ENCODE results near the gene ZNF331.

DNA sequence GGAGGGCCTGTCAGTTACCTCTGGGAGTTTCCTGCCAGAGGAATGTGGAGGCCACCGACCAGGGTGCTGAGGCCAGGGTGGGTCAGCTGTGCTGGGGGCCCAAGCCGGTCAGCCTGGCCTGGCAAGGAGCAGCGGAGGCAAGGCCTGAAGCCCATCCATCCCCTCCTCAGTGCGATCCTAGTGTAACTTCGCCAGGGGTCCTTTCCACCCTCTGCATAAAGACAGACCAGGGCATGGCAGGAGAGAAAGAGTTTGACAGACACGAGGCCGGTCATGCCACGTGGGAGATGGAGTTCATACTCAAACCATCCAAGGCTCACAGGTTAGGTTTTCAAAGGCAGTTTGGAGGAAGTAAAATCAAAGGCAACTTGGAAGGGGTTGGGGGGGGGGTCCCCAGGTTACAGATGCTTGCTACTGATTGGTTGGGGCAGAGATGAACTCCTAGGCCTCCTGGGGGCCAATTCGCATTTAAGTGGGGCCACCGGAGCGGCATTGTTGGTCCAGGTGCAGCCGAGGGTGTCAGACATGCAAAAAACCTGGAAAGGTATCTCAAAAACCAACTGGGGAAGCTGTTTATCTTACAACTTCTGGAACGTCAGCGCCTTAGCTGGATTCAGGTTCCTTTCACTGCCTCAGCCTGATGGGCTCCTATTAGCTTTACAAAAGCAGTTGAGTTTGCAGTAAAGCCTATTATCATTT lies 57.0 kb downstream of the ZNF331 start:
- TF ChIP-seq, protein P1, sequence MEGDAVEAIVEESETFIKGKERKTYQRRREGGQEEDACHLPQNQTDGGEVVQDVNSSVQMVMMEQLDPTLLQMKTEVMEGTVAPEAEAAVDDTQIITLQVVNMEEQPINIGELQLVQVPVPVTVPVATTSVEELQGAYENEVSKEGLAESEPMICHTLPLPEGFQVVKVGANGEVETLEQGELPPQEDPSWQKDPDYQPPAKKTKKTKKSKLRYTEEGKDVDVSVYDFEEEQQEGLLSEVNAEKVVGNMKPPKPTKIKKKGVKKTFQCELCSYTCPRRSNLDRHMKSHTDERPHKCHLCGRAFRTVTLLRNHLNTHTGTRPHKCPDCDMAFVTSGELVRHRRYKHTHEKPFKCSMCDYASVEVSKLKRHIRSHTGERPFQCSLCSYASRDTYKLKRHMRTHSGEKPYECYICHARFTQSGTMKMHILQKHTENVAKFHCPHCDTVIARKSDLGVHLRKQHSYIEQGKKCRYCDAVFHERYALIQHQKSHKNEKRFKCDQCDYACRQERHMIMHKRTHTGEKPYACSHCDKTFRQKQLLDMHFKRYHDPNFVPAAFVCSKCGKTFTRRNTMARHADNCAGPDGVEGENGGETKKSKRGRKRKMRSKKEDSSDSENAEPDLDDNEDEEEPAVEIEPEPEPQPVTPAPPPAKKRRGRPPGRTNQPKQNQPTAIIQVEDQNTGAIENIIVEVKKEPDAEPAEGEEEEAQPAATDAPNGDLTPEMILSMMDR (IDR thresholded peaks at IDR 0.05) = no peak
- no peak for TF ChIP-seq POLR2AphosphoS5 (IDR thresholded peaks at IDR 0.05)
